HEK293 (cell line): ENCODE data around the gene SMURF2.

Experiments
- CTCF ChIA-PET: fragments of 350-600 bp; formaldehyde crosslinking; extraction: SDS; loops from one replicate; lab custom pipeline; 2021; ENCODE audit warnings: antibody characterized with exemption; lab: Yijun Ruan, JAX
- POLR2A ChIA-PET: fragments of 300-600 bp; formaldehyde crosslinking; extraction: SDS; loops from one replicate; lab custom pipeline; 2020; ENCODE audit warnings: antibody characterized with exemption, inconsistent platforms; lab: Yijun Ruan, JAX
- H3K27ac ChIP-seq: fragments of 200-500 bp; sonication (Bioruptor generic); 2 replicates; pipeline ENCODE4 v1.5.1; 2014; ENCODE audit warnings: low read depth, low read length, control low read depth, inconsistent platforms; ENCODE audit errors: extremely low read depth
- H3K36me3 ChIP-seq, 2 experiments: fragments of 200-500 bp in 1 of 2; sonication (Bioruptor generic) in 1 of 2; 1 replicate in 1 of 2; 2 replicates in 1 of 2; pipeline ENCODE4 v1.5.1; 2014 to 2017; ENCODE audit warnings: inconsistent platforms in 2 of 2, low read length in 2 of 2; ENCODE audit not compliant: control insufficient read depth in 2 of 2, insufficient read depth in 1 of 2
- H3K4me1 ChIP-seq: fragments of 200-500 bp; sonication (Bioruptor generic); 2 replicates; pipeline ENCODE4 v1.5.1; 2014; ENCODE audit warnings: mild to moderate bottlenecking, low read length, inconsistent platforms; ENCODE audit not compliant: control insufficient read depth, insufficient read depth
- H3K4me3 ChIP-seq: 2 replicates; pipeline ENCODE4 v1.5.1; 2011; ENCODE audit warnings: low read depth, mild to moderate bottlenecking, control low read depth, low read length, moderate library complexity
- H3K9me3 ChIP-seq: fragments of 200-500 bp; sonication (Bioruptor generic); 2 replicates; pipeline ENCODE4 v1.5.1; 2014; ENCODE audit warnings: low read depth, low read length, inconsistent platforms; ENCODE audit not compliant: control insufficient read depth, insufficient read depth
- BCL11B ChIP-seq: fragments of 450-650 bp; formaldehyde crosslinking; IDR thresholded peaks from 2 replicates; pipeline ENCODE4 v1.5.1; 2016; ENCODE audit warnings: low read depth, missing biosample characterization, missing genetic modification characterization
- GLI2 ChIP-seq: fragments of 450-650 bp; formaldehyde crosslinking; IDR thresholded peaks from 2 replicates; pipeline ENCODE4; 2017; ENCODE audit warnings: missing biosample characterization, missing genetic modification characterization, low read depth, borderline replicate concordance
- KLF1 ChIP-seq: fragments of 450-650 bp; formaldehyde crosslinking; IDR thresholded peaks from 2 replicates; pipeline ENCODE4 v1.5.1; 2016; ENCODE audit warnings: missing biosample characterization, missing genetic modification characterization
- KLF8 ChIP-seq: fragments of 450-650 bp; formaldehyde crosslinking; IDR thresholded peaks from 2 replicates; pipeline ENCODE4 v1.5.1; 2016; ENCODE audit warnings: missing biosample characterization, missing genetic modification characterization
- KLF9 ChIP-seq: fragments of 450-650 bp; formaldehyde crosslinking; IDR thresholded peaks from 2 replicates; pipeline ENCODE4 v1.5.1; 2016; ENCODE audit warnings: missing biosample characterization, missing genetic modification characterization, low read depth
- MEIS1 ChIP-seq: sonication (generic); formaldehyde crosslinking; IDR thresholded peaks from 2 replicates; pipeline ENCODE4 v1.8.1; 2022; ENCODE audit warnings: missing genetic modification reagents, mild to moderate bottlenecking, borderline replicate concordance
- MYNN ChIP-seq: fragments of 450-650 bp; formaldehyde crosslinking; IDR thresholded peaks from 2 replicates; pipeline ENCODE4 v1.5.1; 2016; ENCODE audit warnings: missing biosample characterization, missing genetic modification characterization, borderline replicate concordance
- OVOL3 ChIP-seq: fragments of 450-650 bp; formaldehyde crosslinking; IDR thresholded peaks from 2 replicates; pipeline ENCODE4 v1.5.1; 2016; ENCODE audit warnings: missing biosample characterization, missing genetic modification characterization
- ZBTB20 ChIP-seq: fragments of 450-650 bp; formaldehyde crosslinking; IDR thresholded peaks from 2 replicates; pipeline ENCODE4 v1.5.1; 2016; ENCODE audit warnings: missing biosample characterization, missing genetic modification characterization
- ZFP69B ChIP-seq: fragments of 450-650 bp; formaldehyde crosslinking; IDR thresholded peaks from 2 replicates; pipeline ENCODE4 v1.5.1; 2016; ENCODE audit warnings: missing biosample characterization, missing genetic modification characterization
- ZIC2 ChIP-seq: fragments of 450-650 bp; formaldehyde crosslinking; IDR thresholded peaks from 2 replicates; pipeline ENCODE4 v1.5.1; 2016; ENCODE audit warnings: missing biosample characterization, missing genetic modification characterization
- ZNF10 ChIP-seq: fragments of 450-650 bp; formaldehyde crosslinking; IDR thresholded peaks from 2 replicates; pipeline ENCODE4 v1.5.1; 2017; ENCODE audit warnings: missing biosample characterization, missing genetic modification characterization
- ZNF169 ChIP-seq: fragments of 450-650 bp; formaldehyde crosslinking; IDR thresholded peaks from 2 replicates; pipeline ENCODE4 v1.5.1; 2016; ENCODE audit warnings: missing biosample characterization, missing genetic modification characterization
- ZNF174 ChIP-seq: fragments of 450-650 bp; formaldehyde crosslinking; IDR thresholded peaks from 2 replicates; pipeline ENCODE4 v1.5.0; 2017; ENCODE audit warnings: missing biosample characterization, mild to moderate bottlenecking, missing genetic modification characterization
- ZNF184 ChIP-seq: fragments of 450-650 bp; IDR thresholded peaks from 2 replicates; pipeline ENCODE4 v1.5.1; 2018; ENCODE audit warnings: missing biosample characterization, mild to moderate bottlenecking, missing genetic modification characterization
- ZNF221 ChIP-seq: fragments of 450-650 bp; formaldehyde crosslinking; IDR thresholded peaks from 2 replicates; pipeline ENCODE4 v1.5.1; 2017; ENCODE audit warnings: missing biosample characterization, missing genetic modification characterization, borderline replicate concordance
- ZNF266 ChIP-seq: fragments of 450-650 bp; formaldehyde crosslinking; IDR thresholded peaks from 2 replicates; pipeline ENCODE4 v1.5.1; 2016; ENCODE audit warnings: missing biosample characterization, missing genetic modification characterization, low read depth
- ZNF416 ChIP-seq: fragments of 450-650 bp; formaldehyde crosslinking; IDR thresholded peaks from 2 replicates; pipeline ENCODE4 v1.5.1; 2016; ENCODE audit warnings: missing biosample characterization, missing genetic modification characterization
- ZNF530 ChIP-seq: fragments of 450-650 bp; formaldehyde crosslinking; IDR thresholded peaks from 2 replicates; pipeline ENCODE4 v1.5.1; 2016; ENCODE audit warnings: low read depth, missing biosample characterization, missing genetic modification characterization
- ZNF558 ChIP-seq: fragments of 450-650 bp; formaldehyde crosslinking; IDR thresholded peaks from 2 replicates; pipeline ENCODE4 v1.5.1; 2016; ENCODE audit warnings: missing biosample characterization, missing genetic modification characterization
- ZNF658 ChIP-seq: fragments of 450-650 bp; formaldehyde crosslinking; IDR thresholded peaks from 2 replicates; pipeline ENCODE4; 2016; ENCODE audit warnings: missing biosample characterization, missing genetic modification characterization
- ZNF660 ChIP-seq: fragments of 450-650 bp; IDR thresholded peaks from 2 replicates; pipeline ENCODE4 v1.5.1; 2018; ENCODE audit warnings: missing biosample characterization, mild to moderate bottlenecking, missing genetic modification characterization
- ZNF670 ChIP-seq: fragments of 450-650 bp; formaldehyde crosslinking; IDR thresholded peaks from 2 replicates; pipeline ENCODE4 v1.5.1; 2016; ENCODE audit warnings: missing biosample characterization, missing genetic modification characterization, low read depth
- ZNF76 ChIP-seq: fragments of 450-650 bp; formaldehyde crosslinking; IDR thresholded peaks from 2 replicates; pipeline ENCODE4; 2016; ENCODE audit warnings: low read depth, missing biosample characterization, missing genetic modification characterization, borderline replicate concordance
- ZNF785 ChIP-seq: fragments of 450-650 bp; formaldehyde crosslinking; IDR thresholded peaks from 2 replicates; pipeline ENCODE4 v1.5.1; 2016; ENCODE audit warnings: missing biosample characterization, missing genetic modification characterization
- TF ChIP-seq, protein P1 (sequence below): fragments of 450-650 bp; formaldehyde crosslinking; IDR thresholded peaks from 2 replicates; pipeline ENCODE4 v1.5.1; 2016; ENCODE audit warnings: missing biosample characterization, missing genetic modification characterization
- TF ChIP-seq, protein P2 (sequence below): fragments of 450-650 bp; formaldehyde crosslinking; IDR thresholded peaks from 2 replicates; pipeline ENCODE4 v1.5.1; 2016; ENCODE audit warnings: missing biosample characterization, missing genetic modification characterization
- TF ChIP-seq, protein P3 (sequence below): fragments of 450-650 bp; formaldehyde crosslinking; IDR thresholded peaks from 2 replicates; pipeline ENCODE4 v1.5.1; 2016; ENCODE audit warnings: missing biosample characterization, missing genetic modification characterization
- TF ChIP-seq, protein P4 (sequence below): fragments of 450-650 bp; formaldehyde crosslinking; IDR thresholded peaks from 2 replicates; pipeline ENCODE4 v1.5.1; 2016; ENCODE audit warnings: missing biosample characterization, missing genetic modification characterization

Gene SMURF2

DNA sequence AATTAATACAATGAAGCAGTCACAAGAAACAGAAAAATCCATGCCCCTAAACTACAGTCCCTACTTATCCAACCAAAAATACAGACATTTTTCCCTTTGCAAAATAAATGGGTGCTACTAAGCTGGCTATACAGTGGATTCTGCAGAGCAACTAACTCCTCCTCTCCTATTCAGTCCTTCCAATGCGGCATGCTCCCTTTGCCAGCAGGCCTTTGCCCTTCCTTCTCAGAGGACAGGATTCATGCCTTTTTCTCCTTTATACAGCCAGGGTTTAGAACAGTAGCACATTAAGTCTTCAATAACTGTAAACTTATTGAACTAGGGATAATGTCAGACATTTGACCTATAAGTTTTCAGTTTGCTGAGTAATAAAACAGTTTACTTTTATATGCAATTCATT is 70.2 kb downstream of the SMURF2 start:
- CTCF ChIA-PET = interaction anchor here (1.4 kb wide), 1 partner anchor 172 kb away, joined by 6 read pairs; no protein-coding TSS in a partner anchor
- Histone ChIP-seq H3K27ac (no peak overlapping the region), H3K4me1 (no peaks in the 10 kb centered on the region), H3K36me3 (peaks cover 20 to 46% of the 10 kb centered on the region in 2 experiments), H3K4me3 (no peak overlapping the region), H3K9me3 (no peaks in the 10 kb centered on the region)
- TF ChIP-seq ZNF221 (no peak), ZNF660 (tag by site-specific recombination) (no peak), OVOL3 (tag by site-specific recombination) (no peak), ZNF785 (tag by site-specific recombination) (no peak), ZFP69B (tag by site-specific recombination) (no peak), ZNF416 (tag by site-specific recombination) (no peak), KLF9 (no peak), ZNF169 (tag by site-specific recombination) (no peak), MEIS1 (CRISPR knock-in tag) (no peak), ZNF10 (tag by site-specific recombination) (no peak), ZNF530 (tag by site-specific recombination) (no peak)
- TF ChIP-seq, protein P1, sequence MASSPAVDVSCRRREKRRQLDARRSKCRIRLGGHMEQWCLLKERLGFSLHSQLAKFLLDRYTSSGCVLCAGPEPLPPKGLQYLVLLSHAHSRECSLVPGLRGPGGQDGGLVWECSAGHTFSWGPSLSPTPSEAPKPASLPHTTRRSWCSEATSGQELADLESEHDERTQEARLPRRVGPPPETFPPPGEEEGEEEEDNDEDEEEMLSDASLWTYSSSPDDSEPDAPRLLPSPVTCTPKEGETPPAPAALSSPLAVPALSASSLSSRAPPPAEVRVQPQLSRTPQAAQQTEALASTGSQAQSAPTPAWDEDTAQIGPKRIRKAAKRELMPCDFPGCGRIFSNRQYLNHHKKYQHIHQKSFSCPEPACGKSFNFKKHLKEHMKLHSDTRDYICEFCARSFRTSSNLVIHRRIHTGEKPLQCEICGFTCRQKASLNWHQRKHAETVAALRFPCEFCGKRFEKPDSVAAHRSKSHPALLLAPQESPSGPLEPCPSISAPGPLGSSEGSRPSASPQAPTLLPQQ = no peak
- POLR2A ChIA-PET = no interaction called here

DNA sequence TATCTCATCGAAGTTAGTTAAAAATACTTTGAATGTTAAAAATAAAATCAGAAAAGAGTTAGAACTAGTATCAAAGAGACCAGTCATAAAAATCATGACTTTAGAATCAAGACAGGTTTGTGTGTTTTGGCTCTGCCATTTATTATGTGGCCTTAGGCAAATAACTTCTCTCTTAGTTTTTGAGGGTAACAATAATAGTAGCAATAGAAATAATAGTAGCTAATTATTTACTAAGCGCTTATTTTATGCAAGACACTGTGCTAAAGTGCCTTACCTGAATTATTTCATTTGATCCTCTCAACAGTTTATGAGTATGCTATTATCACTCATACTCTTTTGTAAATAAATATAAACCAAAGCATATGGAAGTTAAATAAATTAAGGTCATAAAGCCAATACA is 77.0 kb downstream of the SMURF2 start:
- H3K36me3 ChIP-seq = peaks cover 22 to 36% of the 10 kb centered on the region in 2 experiments
- TF ChIP-seq, protein P2, sequence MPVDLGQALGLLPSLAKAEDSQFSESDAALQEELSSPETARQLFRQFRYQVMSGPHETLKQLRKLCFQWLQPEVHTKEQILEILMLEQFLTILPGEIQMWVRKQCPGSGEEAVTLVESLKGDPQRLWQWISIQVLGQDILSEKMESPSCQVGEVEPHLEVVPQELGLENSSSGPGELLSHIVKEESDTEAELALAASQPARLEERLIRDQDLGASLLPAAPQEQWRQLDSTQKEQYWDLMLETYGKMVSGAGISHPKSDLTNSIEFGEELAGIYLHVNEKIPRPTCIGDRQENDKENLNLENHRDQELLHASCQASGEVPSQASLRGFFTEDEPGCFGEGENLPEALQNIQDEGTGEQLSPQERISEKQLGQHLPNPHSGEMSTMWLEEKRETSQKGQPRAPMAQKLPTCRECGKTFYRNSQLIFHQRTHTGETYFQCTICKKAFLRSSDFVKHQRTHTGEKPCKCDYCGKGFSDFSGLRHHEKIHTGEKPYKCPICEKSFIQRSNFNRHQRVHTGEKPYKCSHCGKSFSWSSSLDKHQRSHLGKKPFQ (tag by site-specific recombination) = no peak
- TF ChIP-seq ZNF76 (no peak), ZIC2 (tag by site-specific recombination) (no peak), ZBTB20 (tag by site-specific recombination) (no peak), KLF1 (tag by site-specific recombination) (no peak), KLF8 (tag by site-specific recombination) (no peak), BCL11B (no peak), ZNF658 (tag by site-specific recombination) (no peak), ZNF670 (tag by site-specific recombination) (no peak), ZNF266 (tag by site-specific recombination) (no peak), MYNN (tag by site-specific recombination) (no peak), ZNF184 (no peak), GLI2 (tag by site-specific recombination) (no peak), ZNF558 (no peak), ZNF174 (tag by site-specific recombination) (no peak)
- TF ChIP-seq, protein P3, sequence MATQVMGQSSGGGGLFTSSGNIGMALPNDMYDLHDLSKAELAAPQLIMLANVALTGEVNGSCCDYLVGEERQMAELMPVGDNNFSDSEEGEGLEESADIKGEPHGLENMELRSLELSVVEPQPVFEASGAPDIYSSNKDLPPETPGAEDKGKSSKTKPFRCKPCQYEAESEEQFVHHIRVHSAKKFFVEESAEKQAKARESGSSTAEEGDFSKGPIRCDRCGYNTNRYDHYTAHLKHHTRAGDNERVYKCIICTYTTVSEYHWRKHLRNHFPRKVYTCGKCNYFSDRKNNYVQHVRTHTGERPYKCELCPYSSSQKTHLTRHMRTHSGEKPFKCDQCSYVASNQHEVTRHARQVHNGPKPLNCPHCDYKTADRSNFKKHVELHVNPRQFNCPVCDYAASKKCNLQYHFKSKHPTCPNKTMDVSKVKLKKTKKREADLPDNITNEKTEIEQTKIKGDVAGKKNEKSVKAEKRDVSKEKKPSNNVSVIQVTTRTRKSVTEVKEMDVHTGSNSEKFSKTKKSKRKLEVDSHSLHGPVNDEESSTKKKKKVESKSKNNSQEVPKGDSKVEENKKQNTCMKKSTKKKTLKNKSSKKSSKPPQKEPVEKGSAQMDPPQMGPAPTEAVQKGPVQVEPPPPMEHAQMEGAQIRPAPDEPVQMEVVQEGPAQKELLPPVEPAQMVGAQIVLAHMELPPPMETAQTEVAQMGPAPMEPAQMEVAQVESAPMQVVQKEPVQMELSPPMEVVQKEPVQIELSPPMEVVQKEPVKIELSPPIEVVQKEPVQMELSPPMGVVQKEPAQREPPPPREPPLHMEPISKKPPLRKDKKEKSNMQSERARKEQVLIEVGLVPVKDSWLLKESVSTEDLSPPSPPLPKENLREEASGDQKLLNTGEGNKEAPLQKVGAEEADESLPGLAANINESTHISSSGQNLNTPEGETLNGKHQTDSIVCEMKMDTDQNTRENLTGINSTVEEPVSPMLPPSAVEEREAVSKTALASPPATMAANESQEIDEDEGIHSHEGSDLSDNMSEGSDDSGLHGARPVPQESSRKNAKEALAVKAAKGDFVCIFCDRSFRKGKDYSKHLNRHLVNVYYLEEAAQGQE = no peak
- TF ChIP-seq, protein P4, sequence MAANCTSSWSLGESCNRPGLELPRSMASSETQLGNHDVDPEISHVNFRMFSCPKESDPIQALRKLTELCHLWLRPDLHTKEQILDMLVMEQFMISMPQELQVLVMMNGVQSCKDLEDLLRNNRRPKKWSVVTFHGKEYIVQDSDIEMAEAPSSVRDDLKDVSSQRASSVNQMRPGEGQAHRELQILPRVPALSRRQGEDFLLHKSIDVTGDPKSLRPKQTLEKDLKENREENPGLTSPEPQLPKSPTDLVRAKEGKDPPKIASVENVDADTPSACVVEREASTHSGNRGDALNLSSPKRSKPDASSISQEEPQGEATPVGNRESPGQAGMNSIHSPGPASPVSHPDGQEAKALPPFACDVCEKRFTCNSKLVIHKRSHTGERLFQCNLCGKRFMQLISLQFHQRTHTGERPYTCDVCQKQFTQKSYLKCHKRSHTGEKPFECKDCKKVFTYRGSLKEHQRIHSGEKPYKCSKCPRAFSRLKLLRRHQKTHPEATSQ (tag by site-specific recombination) = no peak
- TF ChIP-seq, all 188 proteins: peak for 0
- H3K4me1 ChIP-seq = no peaks in the 10 kb centered on the region
- no peak overlapping the region for H3K4me3 ChIP-seq
- H3K27ac ChIP-seq = no peak overlapping the region
- ChIA-PET POLR2A (no interaction called here), CTCF (no interaction called here)
- no peaks in the 10 kb centered on the region for H3K9me3 ChIP-seq
